ENCODE data around the gene C17orf50. TPM values are rescaled to one million over a fixed set of nuclear protein-coding genes. Genes with fewer than 3 reads are reported as not detected.

Gene C17orf50
- total RNA-seq, 1 donor from 2014 or later = not detected

- peak; percentile 86 for DNase-seq
- no peaks in the 10 kb centered on the region for H3K27me3 ChIP-seq (ENCODE audit: low read depth)
- H3K4me1 ChIP-seq = peaks cover 12% of the 10 kb centered on the region
- peak overlapping the region; percentile 67 for H3K4me3 ChIP-seq
- H3K36me3 ChIP-seq = no peaks in the 10 kb centered on the region
- peak overlapping the region; percentile 36 for H3K27ac ChIP-seq (replicated peaks)
- TF ChIP-seq CTCF (IDR thresholded peaks at IDR 0.05; ENCODE audit: borderline replicate concordance) = peak; percentile 97
- intact Hi-C loops (cut with micrococcal nuclease) = no loop called here
- H3K9me3 ChIP-seq (replicated peaks) = no peaks in the 10 kb centered on the region
These were observed 3.7 kb downstream of the C17orf50 start for GRCh38 chr17:35764123-35764991.

- H3K27ac ChIP-seq (replicated peaks) = no peak overlapping the region
- TF ChIP-seq CTCF (IDR thresholded peaks at IDR 0.05; ENCODE audit: borderline replicate concordance) = no peak
- H3K36me3 ChIP-seq = no peaks in the 10 kb centered on the region
- no peak for DNase-seq
- peaks cover 12% of the 10 kb centered on the region for H3K4me1 ChIP-seq
- no peaks in the 10 kb centered on the region for H3K27me3 ChIP-seq (ENCODE audit: low read depth)
- no peak overlapping the region for H3K4me3 ChIP-seq
- H3K9me3 ChIP-seq (replicated peaks) = no peaks in the 10 kb centered on the region
- intact Hi-C loops (cut with micrococcal nuclease) = no loop called here
These were observed 4.5 kb downstream of the C17orf50 start for GRCh38 chr17:35765086-35765710.

- intact Hi-C loops (cut with micrococcal nuclease) = loop anchor here (2.0 kb wide), 1 partner anchor 39 kb away; no protein-coding TSS in a partner anchor
These were observed 5.2 kb downstream of the C17orf50 start for GRCh38 chr17:35765756-35766488.

GRCh38 chr17:35766489-35766877 is 5.8 kb downstream of the C17orf50 start:
- DNase-seq = no peak
- intact Hi-C loops (cut with micrococcal nuclease) = loop anchor here (2.0 kb wide), 1 partner anchor 38 kb away; no protein-coding TSS in a partner anchor
- Histone ChIP-seq H3K9me3 (replicated peaks) (no peaks in the 10 kb centered on the region), H3K36me3 (no peaks in the 10 kb centered on the region), H3K4me1 (peaks cover 12% of the 10 kb centered on the region), H3K4me3 (no peak overlapping the region), H3K27me3 (ENCODE audit: low read depth) (no peaks in the 10 kb centered on the region), H3K27ac (replicated peaks) (no peak overlapping the region)
- TF ChIP-seq CTCF (IDR thresholded peaks at IDR 0.05; ENCODE audit: borderline replicate concordance) = no peak

More at GRCh38 chr17:35765756-35766488, 5.2 kb downstream of the C17orf50 start:
- Histone ChIP-seq H3K9me3 (replicated peaks) (no peaks in the 10 kb centered on the region), H3K36me3 (no peaks in the 10 kb centered on the region), H3K4me1 (peaks cover 12% of the 10 kb centered on the region), H3K27ac (replicated peaks) (no peak overlapping the region), H3K4me3 (no peak overlapping the region), H3K27me3 (ENCODE audit: low read depth) (no peaks in the 10 kb centered on the region)
- no peak for TF ChIP-seq CTCF (IDR thresholded peaks at IDR 0.05; ENCODE audit: borderline replicate concordance)
- no peak for DNase-seq

GRCh38 chr17:35766903-35767510 is 6.3 kb downstream of the C17orf50 start:
- no peak overlapping the region for H3K27ac ChIP-seq (replicated peaks)
- H3K4me1 ChIP-seq = peaks cover 12% of the 10 kb centered on the region
- peak; percentile 69 for TF ChIP-seq CTCF (IDR thresholded peaks at IDR 0.05; ENCODE audit: borderline replicate concordance)
- no peaks in the 10 kb centered on the region for H3K27me3 ChIP-seq (ENCODE audit: low read depth)
- no peak for DNase-seq
- intact Hi-C loops (cut with micrococcal nuclease) = loop anchor here (2.0 kb wide), 1 partner anchor 38 kb away; no protein-coding TSS in a partner anchor
- no peaks in the 10 kb centered on the region for H3K36me3 ChIP-seq
- no peaks in the 10 kb centered on the region for H3K9me3 ChIP-seq (replicated peaks)
- no peak overlapping the region for H3K4me3 ChIP-seq
